ENCODE data around the gene CSF3.

DNA sequence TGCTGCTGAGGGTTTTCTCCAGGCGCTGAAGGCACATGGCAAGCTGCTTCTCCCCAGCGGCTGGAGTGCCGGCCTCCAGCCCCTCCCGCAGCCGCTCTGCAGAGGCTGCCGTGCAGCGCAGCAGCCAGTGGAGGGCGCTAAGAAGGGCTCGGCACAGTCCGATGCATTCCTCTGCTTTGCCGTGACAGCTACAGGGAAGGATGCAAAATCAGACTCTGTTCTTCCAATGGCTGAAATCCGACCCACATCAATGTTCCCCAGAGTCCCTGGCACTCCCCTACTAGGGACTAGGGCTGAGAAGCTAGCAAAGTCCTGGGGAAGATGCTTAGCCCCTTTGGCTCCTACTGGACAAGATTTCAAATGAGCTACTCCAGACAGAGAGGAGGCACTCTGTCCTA is 19.9 kb downstream of the CSF3 start:
- TF ChIP-seq, protein P1, sequence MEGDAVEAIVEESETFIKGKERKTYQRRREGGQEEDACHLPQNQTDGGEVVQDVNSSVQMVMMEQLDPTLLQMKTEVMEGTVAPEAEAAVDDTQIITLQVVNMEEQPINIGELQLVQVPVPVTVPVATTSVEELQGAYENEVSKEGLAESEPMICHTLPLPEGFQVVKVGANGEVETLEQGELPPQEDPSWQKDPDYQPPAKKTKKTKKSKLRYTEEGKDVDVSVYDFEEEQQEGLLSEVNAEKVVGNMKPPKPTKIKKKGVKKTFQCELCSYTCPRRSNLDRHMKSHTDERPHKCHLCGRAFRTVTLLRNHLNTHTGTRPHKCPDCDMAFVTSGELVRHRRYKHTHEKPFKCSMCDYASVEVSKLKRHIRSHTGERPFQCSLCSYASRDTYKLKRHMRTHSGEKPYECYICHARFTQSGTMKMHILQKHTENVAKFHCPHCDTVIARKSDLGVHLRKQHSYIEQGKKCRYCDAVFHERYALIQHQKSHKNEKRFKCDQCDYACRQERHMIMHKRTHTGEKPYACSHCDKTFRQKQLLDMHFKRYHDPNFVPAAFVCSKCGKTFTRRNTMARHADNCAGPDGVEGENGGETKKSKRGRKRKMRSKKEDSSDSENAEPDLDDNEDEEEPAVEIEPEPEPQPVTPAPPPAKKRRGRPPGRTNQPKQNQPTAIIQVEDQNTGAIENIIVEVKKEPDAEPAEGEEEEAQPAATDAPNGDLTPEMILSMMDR (IDR thresholded peaks at IDR 0.05 in 8 of 11, conservative IDR thresholded peaks at IDR 0.05 in 3 of 11), result peak in 6 of 11 experiments; percentile 5 to 40 (median 24)
- no peak for TF ChIP-seq POLR2A (IDR thresholded peaks at IDR 0.05)
- peak in 2 of 3 donors; percentile 13 to 53 for TF ChIP-seq POLR2AphosphoS5 (IDR thresholded peaks at IDR 0.05)
